Gastroesophageal sphincter (tissue), 4 donors: ENCODE measurements around the gene SDK2. TPM values are rescaled to one million over a fixed set of nuclear protein-coding genes. Genes with fewer than 3 reads are reported as not detected.
"Not testable (repeated sequence)": the region's sequence is repeated elsewhere in the genome, so short reads cannot be mapped to it uniquely, and the experiment has no call there.

Source experiments
- ATAC-seq: fragments of 150-250 bp; one replicate; pipeline ENCODE4 v1.9.1; 2016; ENCODE audit warnings: mild to moderate bottlenecking, moderate library complexity
- H3K27ac ChIP-seq, 4 donors: fragments of 200-600 bp; sonication (generic) in 3 of 4; 1 replicate in 3 of 4; 2 replicates in 1 of 4; pipeline ENCODE4 v1.5.1; 2016 to 2019
- H3K27me3 ChIP-seq: fragments of 200-600 bp; sonication (generic); one replicate; pipeline ENCODE4 v1.5.1; 2019
- H3K36me3 ChIP-seq, 2 donors: fragments of 200-600 bp; sonication (generic); one replicate each; pipeline ENCODE4 v1.5.1; 2019; ENCODE audit warnings: control low read depth in 1 of 2
- H3K4me1 ChIP-seq, 3 donors: fragments of 200-600 bp; sonication (generic); 1 replicate in 2 of 3; 2 replicates in 1 of 3; pipeline ENCODE4 v1.5.1; 2016 to 2019; ENCODE audit warnings: control low read depth in 2 of 3
- H3K4me3 ChIP-seq, 2 donors: fragments of 200-600 bp; sonication (generic); one replicate each; pipeline ENCODE4 v1.5.1; 2019; ENCODE audit warnings: mild to moderate bottlenecking in 1 of 2, moderate library complexity in 1 of 2
- H3K9me3 ChIP-seq, 3 donors: fragments of 200-600 bp; sonication (generic); one replicate each; pipeline ENCODE4 v1.5.1; 2017 to 2019; ENCODE audit warnings: control low read depth in 2 of 3
- CTCF ChIP-seq, 4 experiments: fragments of 200-600 bp in 2 of 4; fragments of 450-650 bp in 2 of 4; sonication (generic) in 1 of 4; IDR thresholded peaks; one replicate each; pipeline ENCODE4 v1.5.1; 2017 to 2019; ENCODE audit warnings: antibody characterized with exemption in 4 of 4, mild to moderate bottlenecking in 2 of 4, moderate library complexity in 2 of 4
- EP300 ChIP-seq: sonication (generic); formaldehyde crosslinking; IDR thresholded peaks from one replicate; pipeline ENCODE4 v1.6.1; 2017; ENCODE audit warnings: antibody characterized with exemption, mild to moderate bottlenecking
- POLR2A ChIP-seq, 2 donors: fragments of 450-650 bp; IDR thresholded peaks; one replicate each; pipeline ENCODE4 v1.6.1; 2017; ENCODE audit warnings: antibody characterized with exemption in 2 of 2, mild to moderate bottlenecking in 2 of 2, moderate library complexity in 1 of 2
- POLR2AphosphoS5 ChIP-seq: sonication (generic); formaldehyde crosslinking; IDR thresholded peaks from one replicate; pipeline ENCODE4 v1.6.1; 2017; ENCODE audit warnings: antibody characterized with exemption
- WGBS, 2 donors: methylation state at CpG; one replicate each; pipeline ENCODE4 v1.1.5; 2018; ENCODE audit warnings: low coverage in 1 of 2; 5-methylcytosine and 5-hydroxymethylcytosine counted together
- total RNA-seq, 4 donors: library from RNA; depleted of rRNA; stranded (reverse); fragments of >200 nt; gene quantifications; one replicate each; pipeline ENCODE4 v1.1.0, GENCODE V29; 2016

Gene SDK2
- total RNA-seq, 4 donors from 2014 or later, result 0.31 to 2.0 (median 0.78) TPM

GRCh38 chr17:73478768-73479424, 165.3 kb downstream of the SDK2 start:
- WGBS, 2 donors, result 85 to 88% methylated on average over 7 to 9 of the region's 14 CpGs
- peaks cover 0 to 8% (median 0%) of the 10 kb centered on the region in 3 donors for H3K4me1 ChIP-seq

GRCh38 chr17:73478334-73478733, 165.9 kb downstream of the SDK2 start:
- TF ChIP-seq POLR2AphosphoS5, result no peak
- no peak for TF ChIP-seq EP300
- TF ChIP-seq POLR2A (IDR thresholded peaks at IDR 0.05), result no peak
- no peak for TF ChIP-seq CTCF (IDR thresholded peaks at IDR 0.05)
- H3K36me3 ChIP-seq, result no peaks in the 10 kb centered on the region
- H3K27ac ChIP-seq, result no peak overlapping the region
- ATAC-seq, result no peak
- WGBS, 2 donors, result 81 to 85% methylated on average over 5 to 6 of the region's 11 CpGs
- H3K27me3 ChIP-seq, result peaks cover 39% of the 10 kb centered on the region
- peaks cover 0 to 8% (median 0%) of the 10 kb centered on the region in 3 donors for H3K4me1 ChIP-seq
- no peaks in the 10 kb centered on the region for H3K9me3 ChIP-seq
- no peak overlapping the region for H3K4me3 ChIP-seq

More at GRCh38 chr17:73478768-73479424, 165.3 kb downstream of the SDK2 start:
- TF ChIP-seq POLR2AphosphoS5 (no peak), POLR2A (IDR thresholded peaks at IDR 0.05) (no peak)
- no peak for ATAC-seq
- no peaks in the 10 kb centered on the region for H3K9me3 ChIP-seq
- H3K4me3 ChIP-seq, result no peak overlapping the region
- no peak overlapping the region for H3K27ac ChIP-seq
- no peaks in the 10 kb centered on the region for H3K36me3 ChIP-seq
- peaks cover 39% of the 10 kb centered on the region for H3K27me3 ChIP-seq

- WGBS, 2 donors, result 55 to 58% methylated on average over 3 to 8 of the region's 13 CpGs
- peaks cover 51% of the 10 kb centered on the region for H3K27me3 ChIP-seq
- no peaks in the 10 kb centered on the region for H3K36me3 ChIP-seq
- H3K9me3 ChIP-seq, result no peaks in the 10 kb centered on the region
- peaks cover 0 to 8% (median 0%) of the 10 kb centered on the region in 3 donors for H3K4me1 ChIP-seq
- no peak for TF ChIP-seq POLR2AphosphoS5
- no peak for TF ChIP-seq CTCF (IDR thresholded peaks at IDR 0.05)
- TF ChIP-seq POLR2A (IDR thresholded peaks at IDR 0.05), result no peak
- no peak for TF ChIP-seq EP300
- no peak overlapping the region for H3K27ac ChIP-seq
- H3K4me3 ChIP-seq, result no peak overlapping the region
- ATAC-seq, result no peak
Observed at GRCh38 chr17:73476890-73477350, 167.3 kb downstream of the SDK2 start.

- ATAC-seq, result no peak
- WGBS, 2 donors, result 42 to 49% methylated on average over 4 to 8 of the region's 12 CpGs
- H3K4me1 ChIP-seq, result peaks cover 0 to 8% (median 0%) of the 10 kb centered on the region in 3 donors
- H3K4me3 ChIP-seq, result no peak overlapping the region
- no peaks in the 10 kb centered on the region for H3K36me3 ChIP-seq
- H3K27me3 ChIP-seq, result peaks cover 59% of the 10 kb centered on the region
- H3K9me3 ChIP-seq, result no peaks in the 10 kb centered on the region
- TF ChIP-seq EP300 (no peak), POLR2A (IDR thresholded peaks at IDR 0.05) (no peak), POLR2AphosphoS5 (no peak), CTCF (IDR thresholded peaks at IDR 0.05) (no peak)
- H3K27ac ChIP-seq, result no peak overlapping the region
Observed at GRCh38 chr17:73474370-73474988, 169.8 kb downstream of the SDK2 start.

- H3K27me3 ChIP-seq, result peaks cover 44% of the 10 kb centered on the region
- not testable (repeated sequence) for H3K9me3 ChIP-seq, ATAC-seq, H3K4me3 ChIP-seq, H3K27ac ChIP-seq, H3K36me3 ChIP-seq, H3K4me1 ChIP-seq
- 100% methylated on average over 3 to 5 of the region's 8 CpGs for WGBS, 2 donors
Observed at GRCh38 chr17:73472715-73473114, 171.5 kb downstream of the SDK2 start.

GRCh38 chr17:73471924-73472323, 172.3 kb downstream of the SDK2 start:
- H3K4me1 ChIP-seq, result peaks cover 0 to 8% (median 0%) of the 10 kb centered on the region in 3 donors
- H3K9me3 ChIP-seq, result no peaks in the 10 kb centered on the region
- TF ChIP-seq EP300 (no peak), CTCF (IDR thresholded peaks at IDR 0.05) (no peak), POLR2A (IDR thresholded peaks at IDR 0.05) (no peak), POLR2AphosphoS5 (no peak)
- no peak overlapping the region for H3K27ac ChIP-seq
- no peak overlapping the region for H3K4me3 ChIP-seq
- peaks cover 36% of the 10 kb centered on the region for H3K27me3 ChIP-seq
- no peak for ATAC-seq
- no peaks in the 10 kb centered on the region for H3K36me3 ChIP-seq
- 81% methylated on average over 3 of the region's 12 CpGs; no CpG with 5 or more reads in 1 of the 2 donors for WGBS, 2 donors
